NCI-H1092 (cell line): ENCODE data around the gene BET1.
"Not testable (repeated sequence)": the region's sequence is repeated elsewhere in the genome, so short reads cannot be mapped to it uniquely, and the experiment has no call there.

Source experiments
- DNase-seq: peaks from one replicate; lab custom pipeline; 2025; lab: John Stamatoyannopoulos, UW

Gene BET1

GRCh38 chr7:94004024-94004951, at the start of gene BET1:
TSS of gene BET1 (minus strand) at chr7:94004355. CDS start at chr7:94004216, 139 bp downstream.
- peak; percentile 98 for DNase-seq

- DNase-seq: no peak
These were observed 49.4 kb upstream of the BET1 start for GRCh38 chr7:94053532-94053931.

GRCh38 chr7:94052398-94053180, 48.4 kb upstream of the BET1 start:
- no peak for DNase-seq

GRCh38 chr7:94050046-94050445, 45.9 kb upstream of the BET1 start:
- no peak for DNase-seq

GRCh38 chr7:94049615-94050014, 45.5 kb upstream of the BET1 start:
- no peak for DNase-seq

GRCh38 chr7:94048755-94049154, 44.6 kb upstream of the BET1 start:
- no peak for DNase-seq

GRCh38 chr7:94047956-94048355, 43.8 kb upstream of the BET1 start:
- DNase-seq: no peak

- no peak for DNase-seq
These were observed 41.4 kb upstream of the BET1 start for GRCh38 chr7:94045581-94045980.

GRCh38 chr7:94044806-94045205, 40.7 kb upstream of the BET1 start:
- no peak for DNase-seq

GRCh38 chr7:94043299-94043698, 39.1 kb upstream of the BET1 start:
- no peak for DNase-seq

GRCh38 chr7:94042381-94042780, 38.2 kb upstream of the BET1 start:
- DNase-seq: no peak

- no peak for DNase-seq
These were observed 37.4 kb upstream of the BET1 start for GRCh38 chr7:94041529-94041928.

GRCh38 chr7:94040254-94040653, 36.1 kb upstream of the BET1 start:
- no peak for DNase-seq

- DNase-seq: no peak
These were observed 35.3 kb upstream of the BET1 start for GRCh38 chr7:94039368-94040035.

GRCh38 chr7:94031865-94032264, 27.7 kb upstream of the BET1 start:
- no peak for DNase-seq

- no peak for DNase-seq
These were observed 26.5 kb upstream of the BET1 start for GRCh38 chr7:94030634-94031033.

- DNase-seq: no peak
These were observed 25.8 kb upstream of the BET1 start for GRCh38 chr7:94029976-94030375.

- no peak for DNase-seq
These were observed 24.6 kb upstream of the BET1 start for GRCh38 chr7:94028768-94029167.

- DNase-seq: not testable (repeated sequence)
These were observed 22.5 kb upstream of the BET1 start for GRCh38 chr7:94026619-94027018.

- no peak for DNase-seq
These were observed 18.4 kb upstream of the BET1 start for GRCh38 chr7:94022550-94022949.

GRCh38 chr7:94016786-94017185, 12.6 kb upstream of the BET1 start:
- DNase-seq: no peak

- DNase-seq: no peak
These were observed 11.4 kb upstream of the BET1 start for GRCh38 chr7:94015538-94015937.

- no peak for DNase-seq
These were observed 8.6 kb upstream of the BET1 start for GRCh38 chr7:94012746-94013145.
